PFSK-1 (cell line): ENCODE data around the gene SNX18.

Experiments
- FOXP2 ChIP-seq: optimal IDR thresholded peaks from 2 replicates; pipeline ENCODE3; 2011; ENCODE audit warnings: borderline replicate concordance, control low read depth, inconsistent platforms; ENCODE audit not compliant: insufficient read depth; ENCODE audit errors: extremely low read length, extremely low read depth
- POLR2AphosphoS5 ChIP-seq: IDR thresholded peaks from 2 replicates; pipeline ENCODE4 v1.6.1; 2012; ENCODE audit warnings: low read depth, mild to moderate bottlenecking, control low read depth, low read length, moderate library complexity
- REST ChIP-seq, 2 experiments: IDR thresholded peaks; 2 replicates each; pipeline versions ENCODE4 v1.6.1 to v1.8.0; 2011 to 2012; ENCODE audit warnings: low read depth in 2 of 2, low read length in 2 of 2, control low read depth in 1 of 2, inconsistent platforms in 1 of 2, mild to moderate bottlenecking in 1 of 2, moderate library complexity in 1 of 2; ENCODE audit not compliant: insufficient read depth in 1 of 2
- SIN3A ChIP-seq: IDR thresholded peaks from 2 replicates; pipeline ENCODE4 v1.6.1; 2012; ENCODE audit warnings: mild to moderate bottlenecking, low read length, moderate library complexity, borderline replicate concordance; ENCODE audit not compliant: insufficient read depth
- TAF1 ChIP-seq: IDR thresholded peaks from 2 replicates; pipeline ENCODE4 v1.6.1; 2012; ENCODE audit warnings: low read length, control low read depth, borderline replicate concordance; ENCODE audit not compliant: insufficient read depth

Gene SNX18

GRCh38 chr5:54491326-54491725 is 26.2 kb upstream of the SNX18 start:
- TF ChIP-seq POLR2AphosphoS5: no peak
- TF ChIP-seq SIN3A: no peak
- TF ChIP-seq REST (IDR thresholded peaks at IDR 0.05; ENCODE audit: insufficient read depth in 1 of 2, low read depth in 2 of 2, low read length in 2 of 2): no peak
- no peak for TF ChIP-seq FOXP2
- no peak for TF ChIP-seq TAF1

- no peak for TF ChIP-seq SIN3A
- TF ChIP-seq FOXP2: no peak
- no peak for TF ChIP-seq REST (IDR thresholded peaks at IDR 0.05; ENCODE audit: insufficient read depth in 1 of 2, low read depth in 2 of 2, low read length in 2 of 2)
- no peak for TF ChIP-seq POLR2AphosphoS5
- no peak for TF ChIP-seq TAF1
These were observed 25.4 kb upstream of the SNX18 start for GRCh38 chr5:54492178-54492577.

GRCh38 chr5:54495027-54495426 is 22.5 kb upstream of the SNX18 start:
- TF ChIP-seq POLR2AphosphoS5: no peak
- TF ChIP-seq FOXP2: no peak
- TF ChIP-seq SIN3A: no peak
- no peak for TF ChIP-seq TAF1
- TF ChIP-seq REST (IDR thresholded peaks at IDR 0.05; ENCODE audit: insufficient read depth in 1 of 2, low read depth in 2 of 2, low read length in 2 of 2): no peak

- TF ChIP-seq FOXP2 (no peak), REST (IDR thresholded peaks at IDR 0.05; ENCODE audit: insufficient read depth in 1 of 2, low read depth in 2 of 2, low read length in 2 of 2) (no peak), SIN3A (no peak), TAF1 (no peak), POLR2AphosphoS5 (no peak)
These were observed 3.3 kb upstream of the SNX18 start for GRCh38 chr5:54514291-54514690.

- TF ChIP-seq TAF1 (no peak), REST (IDR thresholded peaks at IDR 0.05; ENCODE audit: insufficient read depth in 1 of 2, low read depth in 2 of 2, low read length in 2 of 2) (no peak), FOXP2 (peak; percentile 38)
These were observed 2.6 kb upstream of the SNX18 start for GRCh38 chr5:54514841-54515432.
